K562 (cell line): Measurements from ENCODE around the gene GGNBP2. TPM values are rescaled to one million over a fixed set of nuclear protein-coding genes. Genes with fewer than 3 reads are reported as not detected.

ENCODE experiments used
- BDP1 ChIP-seq: IDR thresholded peaks from 3 replicates; pipeline ENCODE4 v1.6.1; 2011; ENCODE audit not compliant: insufficient read length, insufficient read depth
- BMI1 ChIP-seq: fragments of 150-350 bp; IDR thresholded peaks from 2 replicates; pipeline ENCODE4 v1.6.1; 2014; ENCODE audit warnings: low read length
- CBFA2T3 ChIP-seq: fragments of 450-650 bp; IDR thresholded peaks from 2 replicates; pipeline ENCODE4 v1.6.1; 2017
- CREM ChIP-seq: IDR thresholded peaks from 2 replicates; pipeline ENCODE4 v1.6.1; 2014; ENCODE audit warnings: antibody characterized with exemption, low read depth
- E4F1 ChIP-seq: fragments of 250-450 bp; sonication (Bioruptor Pico); IDR thresholded peaks from 2 replicates; pipeline ENCODE4 v1.5.0; 2021; ENCODE audit warnings: mild to moderate bottlenecking, borderline replicate concordance
- EWSR1 ChIP-seq: fragments of 450-650 bp; IDR thresholded peaks from 2 replicates; pipeline ENCODE4 v1.6.1; 2018; ENCODE audit warnings: borderline replicate concordance, mild to moderate bottlenecking, low read depth, moderate library complexity; ENCODE audit not compliant: partially characterized antibody
- GATA2 ChIP-seq: sonication (generic); formaldehyde crosslinking; IDR thresholded peaks from 2 replicates; pipeline ENCODE4 v1.4.0; 2020; ENCODE audit warnings: mild to moderate bottlenecking, missing genetic modification reagents
- HMG20A ChIP-seq: fragments of 450-650 bp; formaldehyde crosslinking; conservative IDR thresholded peaks from 2 replicates; pipeline ENCODE4 v1.4.0; 2020; ENCODE audit warnings: mild to moderate bottlenecking, mixed read lengths
- MCM2 ChIP-seq: fragments of 450-650 bp; IDR thresholded peaks from 2 replicates; pipeline ENCODE4 v1.6.1; 2017; ENCODE audit warnings: low read depth, mild to moderate bottlenecking
- MEIS2 ChIP-seq: fragments of 450-650 bp; IDR thresholded peaks from 2 replicates; pipeline ENCODE4 v1.6.1; 2014; ENCODE audit warnings: mild to moderate bottlenecking; ENCODE audit not compliant: partially characterized antibody
- MLLT1 ChIP-seq, 2 experiments: fragments of 450-650 bp; IDR thresholded peaks; 2 replicates each; pipeline ENCODE4 v1.6.1; 2016
- MTA1 ChIP-seq: fragments of 450-650 bp; IDR thresholded peaks from 2 replicates; pipeline ENCODE4 v1.6.1; 2017; ENCODE audit warnings: borderline replicate concordance
- MYBL2 ChIP-seq, 2 experiments: fragments of 450-650 bp in 1 of 2; sonication (generic) in 1 of 2; formaldehyde crosslinking in 1 of 2; IDR thresholded peaks; 2 replicates each; pipeline versions ENCODE4 v1.6.1 to v1.8.1; 2017 to 2022; ENCODE audit warnings: borderline replicate concordance in 1 of 2, inconsistent platforms in 1 of 2, low read depth in 1 of 2, mild to moderate bottlenecking in 1 of 2, missing genetic modification reagents in 1 of 2, moderate library complexity in 1 of 2
- PHB2 ChIP-seq: fragments of 450-650 bp; IDR thresholded peaks from 2 replicates; pipeline ENCODE4 v1.6.1; 2017; ENCODE audit warnings: low read depth
- PHF21A ChIP-seq: fragments of 450-650 bp; IDR thresholded peaks from 2 replicates; pipeline ENCODE4 v1.6.1; 2017; ENCODE audit warnings: low read depth, borderline replicate concordance
- POLR2AphosphoS2 ChIP-seq: IDR thresholded peaks from 2 replicates; pipeline ENCODE4 v1.6.1; 2012; ENCODE audit warnings: low read length, improper control_type of control experiment
- PTRF ChIP-seq: fragments of 450-650 bp; IDR thresholded peaks from 2 replicates; pipeline ENCODE4 v1.6.1; 2016; ENCODE audit warnings: mild to moderate bottlenecking, missing genetic modification characterization, missing compliant biosample characterization
- RB1 ChIP-seq: fragments of 450-650 bp; IDR thresholded peaks from 2 replicates; pipeline ENCODE4 v1.6.1; 2017; ENCODE audit warnings: low read depth, mild to moderate bottlenecking
- SAFB2 ChIP-seq: fragments of 200-400 bp; formaldehyde crosslinking; IDR thresholded peaks from 2 replicates; pipeline ENCODE4 v1.6.1; 2018; ENCODE audit warnings: borderline replicate concordance, low read length, low read depth, moderate library complexity; ENCODE audit not compliant: severe bottlenecking
- TAF15 ChIP-seq: fragments of 200-400 bp; formaldehyde crosslinking; IDR thresholded peaks from 2 replicates; pipeline ENCODE4 v1.6.1; 2017; ENCODE audit warnings: mild to moderate bottlenecking, low read depth, low read length, moderate library complexity
- TARDBP ChIP-seq: fragments of 450-650 bp; IDR thresholded peaks from 2 replicates; pipeline ENCODE4 v1.6.1; 2016
- TEAD1 ChIP-seq, 2 experiments: fragments of 450-650 bp in 1 of 2; sonication (generic) in 1 of 2; formaldehyde crosslinking; IDR thresholded peaks; 2 replicates each; pipeline versions ENCODE4 v1.4.0 to v1.8.0; 2020 to 2022; ENCODE audit warnings: mild to moderate bottlenecking in 2 of 2, missing genetic modification reagents in 1 of 2
- ZFP30 ChIP-seq: fragments of 250-450 bp; sonication (Bioruptor Pico); IDR thresholded peaks from 2 replicates; pipeline ENCODE4 v1.8.0; 2022; ENCODE audit warnings: moderate library complexity, mild to moderate bottlenecking, inconsistent platforms, borderline replicate concordance
- ZNF212 ChIP-seq: fragments of 450-650 bp; formaldehyde crosslinking; IDR thresholded peaks from 2 replicates; pipeline ENCODE4 v1.4.0; 2020; ENCODE audit warnings: mild to moderate bottlenecking
- ZNF24 ChIP-seq: fragments of 450-650 bp; IDR thresholded peaks from 2 replicates; pipeline ENCODE4 v1.6.1; 2016
- ZNF347 ChIP-seq: fragments of 450-650 bp; formaldehyde crosslinking; IDR thresholded peaks from 2 replicates; pipeline ENCODE4 v1.4.0; 2020; ENCODE audit warnings: low read depth, mild to moderate bottlenecking, moderate library complexity
- ZNF589 ChIP-seq: fragments of 200-800 bp; sonication (Bioruptor generic); IDR thresholded peaks from 2 replicates; pipeline ENCODE4 v1.6.1; 2016; ENCODE audit warnings: low read depth, missing genetic modification characterization, missing compliant biosample characterization
- ZNF696 ChIP-seq: fragments of 250-450 bp; sonication (Bioruptor Pico); conservative IDR thresholded peaks from 2 replicates; pipeline ENCODE4 v1.4.0; 2020; ENCODE audit warnings: mild to moderate bottlenecking, moderate library complexity
- ZNF785 ChIP-seq: fragments of 250-450 bp; sonication (Bioruptor Pico); IDR thresholded peaks from 2 replicates; pipeline ENCODE4 v1.4.0; 2020; ENCODE audit warnings: mild to moderate bottlenecking
- polyA plus RNA-seq, 8 experiments: library from polyadenylated mRNA; depleted of rRNA in 4 of 8; stranded (reverse) in 5 of 8; unstranded in 3 of 8; fragments of >200 nt; fragmentation: Nextera tagmentation in 2 of 8; fragmentation: Illumina TruSeq in 1 of 8; extraction: Ambion mirVana in 2 of 8; extraction: Trizol in 1 of 8; gene quantifications; 2 replicates each; pipeline versions ENCODE4 v1.2.1 to v1.2.3, GENCODE V29; 2011 to 2014; ENCODE audit warnings: inconsistent platforms in 1 of 8, missing spikeins in 1 of 8
- total RNA-seq, 7 experiments: library from RNA; depleted of rRNA in 6 of 7; stranded (reverse); fragments of >200 nt in 6 of 7; fragmentation: Illumina TruSeq in 2 of 7; extraction: Trizol in 2 of 7; gene quantifications; 2 replicates each; pipeline versions ENCODE4 v1.2.1 to v1.2.3, GENCODE V29; 2011 to 2021; ENCODE audit warnings: low replicate concordance in 1 of 7

The GGNBP2 gene
- total and polyA plus RNA-seq, 9 of the 15 experiments (the other 6 are each of a cell fraction or from before 2014, with no cell fraction given), result 35.7 to 96.6 (median 64.1) TPM

- TF ChIP-seq MYBL2 (IDR thresholded peaks at IDR 0.05; ENCODE audit: low read depth) (no peak), MYBL2 (CRISPR knock-in tag; IDR thresholded peaks at IDR 0.05; ENCODE audit: borderline replicate concordance) (no peak), TAF15 (no peak), BMI1 (no peak), POLR2AphosphoS2 (no peak), SAFB2 (no peak), ZNF212 (CRISPR knock-in tag) (no peak), ZFP30 (CRISPR knock-in tag) (no peak), MCM2 (no peak), TEAD1 (CRISPR knock-in tag; IDR thresholded peaks at IDR 0.05) (no peak), PHF21A (no peak), MLLT1 (IDR thresholded peaks at IDR 0.05) (peak; percentile 71 to 75; a peak in 1 of 4 replicates), ZNF347 (CRISPR knock-in tag) (no peak), BDP1 (no peak), RB1 (no peak), HMG20A (CRISPR knock-in tag) (no peak), EWSR1 (no peak), PTRF (tag) (no peak), PHB2 (peak; percentile 13; the same call in 1 of the 2 replicates), ZNF589 (CRISPR knock-in tag) (peak; percentile 68; the same call in 1 of the 2 replicates), ZNF785 (CRISPR knock-in tag) (no peak), CREM (no peak), MEIS2 (no peak), ZNF696 (CRISPR knock-in tag) (no peak), ZNF24 (0 out of 2 replicates have a peak, but pooled peaks have one; percentile 25), MTA1 (no peak), TARDBP (no peak), GATA2 (no peak), E4F1 (CRISPR knock-in tag) (no peak), CBFA2T3 (no peak)
Measured at GRCh38 chr17:36535669-36536081, 9.0 kb upstream of the GGNBP2 start (continued).
